Measurements from ENCODE around the gene ABTB1. TPM values are rescaled to one million over a fixed set of nuclear protein-coding genes. Genes with fewer than 3 reads are reported as not detected.

ABTB1 gene
- total and polyA plus RNA-seq, 2 donors (not counting 1 experiment from before 2014, with no cell fraction given), result 141 to 259 TPM

GRCh38 chr3:127699416-127700300, 26.9 kb downstream of the ABTB1 start:
- intact Hi-C loops (cut with micrococcal nuclease), result loop anchor here (5.0 to 10.0 kb wide), 3 partner anchors 55 to 1225 kb away; partner anchors contain the start of genes MGLL and ZXDC
- no peak overlapping the region for H3K27ac ChIP-seq (ENCODE audit: low read length in 2 of 2)
- ChIA-PET POLR2A (no interaction called here), CTCF (no interaction called here)
- no peak overlapping the region for H3K9ac ChIP-seq (ENCODE audit: low read length)
- no peaks in the 10 kb centered on the region for H4K20me1 ChIP-seq (ENCODE audit: control insufficient read depth, insufficient read depth, low read length, poor library complexity, severe bottlenecking)
- peaks cover 0 to 11% (median 0%) of the 10 kb centered on the region in 3 donors for H3K9me3 ChIP-seq (ENCODE audit: control extremely low read depth in 1 of 3, control insufficient read depth in 2 of 3, insufficient read depth in 1 of 3, low read length in 2 of 3)
- DNase-seq, result no peak
- no peaks in the 10 kb centered on the region for H3K27me3 ChIP-seq (replicated peaks in 1 of 4; ENCODE audit: control extremely low read depth in 1 of 4, control insufficient read depth in 3 of 4, insufficient read depth in 4 of 4, low read length in 3 of 4)
- Mint-ChIP-seq H3K27me3 (no peaks in the 10 kb centered on the region), H3K9me3 (ENCODE audit: insufficient read depth) (peaks cover 4% of the 10 kb centered on the region), H3K4me3 (no peak overlapping the region), H3K4me1 (peaks cover 19% of the 10 kb centered on the region), H3K27ac (no peak overlapping the region)
- no peaks in the 10 kb centered on the region for H3K79me2 ChIP-seq (ENCODE audit: control insufficient read depth, insufficient read depth, low read length)
- no peak overlapping the region for H3K4me3 ChIP-seq (ENCODE audit: control extremely low read depth in 1 of 5, extremely low read depth in 1 of 5, insufficient read depth in 1 of 5, low read depth in 2 of 5, low read length in 4 of 5)
- WGBS (ENCODE audit: insufficient coverage), result 100% methylated on average over 4 of the region's 9 CpGs
- TF ChIP-seq CTCF (IDR thresholded peaks at IDR 0.05) (no peak), EZH2 (IDR thresholded peaks at IDR 0.05; ENCODE audit: borderline replicate concordance, insufficient read depth, low read depth, low read length, poor library complexity, severe bottlenecking) (no peak)
- no peak for ATAC-seq (ENCODE audit: low read depth)
- H2AFZ ChIP-seq (ENCODE audit: insufficient read depth, low read depth, low read length, poor library complexity, severe bottlenecking), result no peak overlapping the region
- H3K36me3 ChIP-seq (replicated peaks in 1 of 2; ENCODE audit: control extremely low read depth in 1 of 2, control insufficient read depth in 1 of 2, extremely low read depth in 1 of 2, insufficient read depth in 2 of 2, low read length in 1 of 2), result no peaks in the 10 kb centered on the region
- H3K4me2 ChIP-seq (replicated peaks; ENCODE audit: low read depth, low read length, poor library complexity, severe bottlenecking), result no peak overlapping the region
- H3K4me1 ChIP-seq (ENCODE audit: control insufficient read depth in 2 of 2, insufficient read depth in 2 of 2, low read length in 2 of 2), result peaks cover 10 to 22% of the 10 kb centered on the region in 2 donors

GRCh38 chr3:127700406-127700805, 27.7 kb downstream of the ABTB1 start:
- Mint-ChIP-seq H3K27me3 (no peaks in the 10 kb centered on the region), H3K27ac (no peak overlapping the region), H3K9me3 (ENCODE audit: insufficient read depth) (peaks cover 4% of the 10 kb centered on the region), H3K4me3 (no peak overlapping the region), H3K4me1 (peaks cover 19% of the 10 kb centered on the region)
- Histone ChIP-seq H3K79me2 (ENCODE audit: control insufficient read depth, insufficient read depth, low read length) (no peaks in the 10 kb centered on the region), H4K20me1 (ENCODE audit: control insufficient read depth, insufficient read depth, low read length, poor library complexity, severe bottlenecking) (no peaks in the 10 kb centered on the region), H3K4me2 (replicated peaks; ENCODE audit: low read depth, low read length, poor library complexity, severe bottlenecking) (no peak overlapping the region), H3K4me3 (ENCODE audit: control extremely low read depth in 1 of 5, extremely low read depth in 1 of 5, insufficient read depth in 1 of 5, low read depth in 2 of 5, low read length in 4 of 5) (no peak overlapping the region), H3K4me1 (ENCODE audit: control insufficient read depth in 2 of 2, insufficient read depth in 2 of 2, low read length in 2 of 2) (peaks cover 10 to 22% of the 10 kb centered on the region in 2 donors), H3K9ac (ENCODE audit: low read length) (no peak overlapping the region), H3K9me3 (ENCODE audit: control extremely low read depth in 1 of 3, control insufficient read depth in 2 of 3, insufficient read depth in 1 of 3, low read length in 2 of 3) (peaks cover 0 to 11% (median 0%) of the 10 kb centered on the region in 3 donors), H3K36me3 (replicated peaks in 1 of 2; ENCODE audit: control extremely low read depth in 1 of 2, control insufficient read depth in 1 of 2, extremely low read depth in 1 of 2, insufficient read depth in 2 of 2, low read length in 1 of 2) (no peaks in the 10 kb centered on the region), H2AFZ (ENCODE audit: insufficient read depth, low read depth, low read length, poor library complexity, severe bottlenecking) (no peak overlapping the region), H3K27ac (ENCODE audit: low read length in 2 of 2) (no peak overlapping the region), H3K27me3 (replicated peaks in 1 of 4; ENCODE audit: control extremely low read depth in 1 of 4, control insufficient read depth in 3 of 4, insufficient read depth in 4 of 4, low read length in 3 of 4) (no peaks in the 10 kb centered on the region)
- POLR2A ChIA-PET, result no interaction called here
- no peak for TF ChIP-seq EZH2 (IDR thresholded peaks at IDR 0.05; ENCODE audit: borderline replicate concordance, insufficient read depth, low read depth, low read length, poor library complexity, severe bottlenecking)
- TF ChIP-seq CTCF (IDR thresholded peaks at IDR 0.05), result no peak
- 93% methylated on average over 4 of the region's 5 CpGs for WGBS (ENCODE audit: insufficient coverage)
- intact Hi-C loops (cut with micrococcal nuclease), result no loop called here
- DNase-seq (no peak), ATAC-seq (ENCODE audit: low read depth) (no peak)
- CTCF ChIA-PET, result no interaction called here
